ENCODE results near the gene RUFY3. TPM values are rescaled to one million over a fixed set of nuclear protein-coding genes. Genes with fewer than 3 reads are reported as not detected.
"Not testable (repeated sequence)": the region's sequence is repeated elsewhere in the genome, so short reads cannot be mapped to it uniquely, and the experiment has no call there.

RUFY3 gene
- total RNA-seq, 1 donor from 2014 or later = 22.1 TPM

DNA sequence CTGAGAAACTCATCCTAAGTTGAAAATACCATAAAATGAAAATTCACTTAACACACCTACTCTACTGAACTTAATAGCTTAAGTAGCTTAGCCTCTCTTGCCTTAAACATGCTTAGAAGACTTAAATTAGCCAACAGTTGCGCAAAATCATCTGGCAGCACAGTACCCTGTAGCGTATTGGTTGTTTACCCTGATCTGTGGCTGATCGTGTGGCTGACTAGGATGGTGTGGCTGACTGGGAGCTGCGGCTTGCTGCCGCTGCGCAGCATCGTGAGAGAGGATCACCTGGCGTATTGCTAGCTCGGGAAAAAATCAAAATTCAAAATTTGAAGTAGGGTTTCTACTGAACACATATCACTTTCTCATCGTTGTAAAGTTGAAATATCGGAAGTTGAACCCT is 6.3 kb downstream of the RUFY3 start:
- ATAC-seq = no peak
- intact Hi-C loops (cut with micrococcal nuclease) = no loop called here

DNA sequence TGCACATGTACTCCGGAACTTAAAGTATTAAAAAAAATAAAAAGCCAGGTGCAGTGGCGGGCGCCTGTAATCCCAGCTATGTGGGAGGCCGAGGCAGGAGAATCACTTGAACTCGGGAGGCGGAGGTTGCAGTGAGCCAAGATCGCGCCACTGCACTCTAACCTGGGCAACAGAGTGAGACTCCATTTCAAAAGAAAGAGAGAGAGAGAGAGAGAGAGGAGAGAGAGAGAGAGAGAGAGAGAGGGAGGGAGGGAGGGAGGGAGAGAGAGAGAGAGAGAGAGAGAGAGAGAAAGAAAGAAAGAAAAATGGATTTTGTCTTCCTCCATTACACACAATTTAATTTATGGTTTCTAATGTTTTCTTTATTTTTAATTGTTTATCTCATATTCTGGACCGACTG is 11.1 kb downstream of the RUFY3 start:
- ATAC-seq; DNase-seq; intact Hi-C loops (cut with micrococcal nuclease): not testable (repeated sequence)

More for the DNA sequence above, 6.3 kb downstream of the RUFY3 start:
- no peak for DNase-seq

DNA sequence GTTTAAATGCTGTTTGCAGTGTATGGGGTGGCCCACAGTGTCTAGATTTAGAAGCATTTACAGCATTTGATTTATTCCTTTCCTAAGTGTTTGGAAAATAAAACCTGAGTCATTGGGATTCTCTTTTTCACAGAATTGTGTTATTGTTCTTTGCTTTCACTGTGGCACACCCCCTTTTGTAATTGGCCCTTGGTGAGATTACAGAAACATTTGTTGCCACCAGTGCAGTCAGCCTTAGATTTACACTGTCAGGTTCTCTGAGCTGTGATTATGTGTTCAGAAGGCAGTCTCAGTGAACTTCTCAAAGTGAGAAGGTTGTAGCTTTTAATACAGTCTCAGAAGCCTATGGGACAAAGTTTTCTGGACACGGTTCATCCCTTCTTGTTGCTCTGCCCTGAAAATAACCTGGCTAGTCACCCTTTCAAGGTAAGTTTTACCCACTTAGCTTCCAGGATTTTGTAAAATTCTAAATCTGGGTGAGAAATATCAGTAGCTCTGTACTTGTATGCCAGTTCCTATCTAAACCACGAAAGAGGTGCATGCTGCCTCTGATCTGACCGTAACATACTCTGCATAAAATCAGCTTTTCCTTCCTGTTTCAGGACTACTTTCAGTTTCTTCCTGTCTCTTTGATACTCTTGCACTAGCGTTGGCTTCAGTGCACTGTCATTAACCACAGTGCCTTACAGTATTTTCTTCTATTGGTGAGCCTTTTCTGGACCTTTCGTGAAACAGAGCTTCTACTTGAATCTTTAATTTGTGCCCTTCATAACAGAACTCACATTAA is 12.6 kb downstream of the RUFY3 start:
- intact Hi-C loops (cut with micrococcal nuclease) = no loop called here
- DNase-seq (no peak), ATAC-seq (peak; percentile 88)

DNA sequence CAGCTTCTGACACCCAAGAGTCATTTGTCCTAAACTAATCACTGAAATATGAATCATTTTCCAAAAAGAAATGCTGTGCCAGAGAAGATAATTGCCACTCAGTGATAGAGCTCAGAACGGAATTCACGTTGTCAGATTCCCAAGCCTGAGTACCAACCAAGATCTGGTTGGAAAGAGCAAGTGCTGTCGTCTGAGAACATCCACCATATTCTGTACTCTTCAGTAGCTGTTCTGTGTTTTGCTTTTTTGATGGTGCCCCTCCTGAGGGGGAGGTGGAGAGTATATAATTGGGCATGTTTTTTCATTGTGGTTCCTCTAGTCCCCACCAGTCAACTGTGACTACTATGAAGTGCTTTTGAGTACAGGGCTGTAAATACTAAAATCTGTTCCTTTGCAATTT is 13.2 kb downstream of the RUFY3 start:
- DNase-seq (no peak), ATAC-seq (peak; percentile 53)
- intact Hi-C loops (cut with micrococcal nuclease) = no loop called here

DNA sequence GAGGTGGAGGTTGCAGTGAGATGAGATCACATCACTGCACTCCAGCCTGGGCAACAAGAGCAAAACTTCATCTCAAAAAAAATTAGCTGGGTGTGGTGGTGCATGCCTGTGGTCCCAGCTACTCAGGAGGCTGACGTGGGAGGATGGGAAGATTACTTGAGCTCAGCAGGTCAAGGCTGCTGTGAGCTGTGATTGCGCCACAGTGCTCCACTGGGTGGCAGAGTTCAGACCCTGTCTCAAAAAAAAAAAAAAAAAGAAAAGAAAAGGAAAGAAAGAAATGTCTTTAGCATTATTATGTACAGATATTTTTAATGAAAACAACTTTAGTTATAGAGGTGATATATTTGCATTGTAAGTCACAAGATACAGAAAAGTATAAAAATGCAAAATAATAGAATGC is 14.2 kb downstream of the RUFY3 start:
- DNase-seq (peak; percentile 49), ATAC-seq (peak; percentile 61)
- intact Hi-C loops (cut with micrococcal nuclease) = not testable (repeated sequence)

DNA sequence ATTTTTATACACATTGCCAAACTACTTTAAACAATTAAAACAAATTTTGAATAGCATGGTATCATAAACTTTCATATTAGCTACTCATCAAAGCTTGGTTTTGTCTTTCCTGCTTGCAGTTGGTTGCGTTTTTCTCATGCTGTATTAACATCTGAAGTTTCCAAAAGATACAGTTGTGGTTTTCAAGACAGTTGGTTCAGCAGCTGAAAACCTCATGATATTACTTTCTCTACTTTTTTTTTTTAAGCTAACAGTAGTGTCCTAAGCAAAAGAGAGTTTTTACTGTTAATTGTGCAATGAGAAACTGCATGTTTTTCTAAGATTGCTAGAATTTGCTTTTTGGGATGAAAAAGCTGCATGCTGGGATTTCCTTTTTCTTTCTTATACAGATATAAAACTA is 15.2 kb downstream of the RUFY3 start:
- DNase-seq (no peak), ATAC-seq (no peak)
- intact Hi-C loops (cut with micrococcal nuclease) = no loop called here

DNA sequence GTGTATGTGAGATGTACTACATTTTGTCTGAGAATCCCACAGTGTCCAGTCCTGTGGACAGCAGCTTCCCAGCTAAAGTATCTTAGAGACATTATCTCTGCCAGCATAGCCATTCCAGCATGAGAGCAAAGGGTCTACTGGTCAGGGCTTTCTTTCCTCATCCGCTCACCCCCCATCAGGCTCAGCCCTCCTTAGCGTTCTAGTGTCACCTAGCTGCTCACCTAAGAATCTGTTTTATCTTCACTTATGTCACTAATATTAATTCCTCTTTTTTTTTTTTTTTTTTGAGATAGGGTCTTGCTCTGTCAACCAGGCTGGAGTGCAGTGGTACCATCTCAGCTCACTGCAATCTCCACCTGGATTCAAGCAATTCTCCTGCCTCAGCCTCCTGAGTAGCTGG is 15.6 kb downstream of the RUFY3 start:
- DNase-seq = no peak
- ATAC-seq = no peak
- intact Hi-C loops (cut with micrococcal nuclease) = no loop called here

DNA sequence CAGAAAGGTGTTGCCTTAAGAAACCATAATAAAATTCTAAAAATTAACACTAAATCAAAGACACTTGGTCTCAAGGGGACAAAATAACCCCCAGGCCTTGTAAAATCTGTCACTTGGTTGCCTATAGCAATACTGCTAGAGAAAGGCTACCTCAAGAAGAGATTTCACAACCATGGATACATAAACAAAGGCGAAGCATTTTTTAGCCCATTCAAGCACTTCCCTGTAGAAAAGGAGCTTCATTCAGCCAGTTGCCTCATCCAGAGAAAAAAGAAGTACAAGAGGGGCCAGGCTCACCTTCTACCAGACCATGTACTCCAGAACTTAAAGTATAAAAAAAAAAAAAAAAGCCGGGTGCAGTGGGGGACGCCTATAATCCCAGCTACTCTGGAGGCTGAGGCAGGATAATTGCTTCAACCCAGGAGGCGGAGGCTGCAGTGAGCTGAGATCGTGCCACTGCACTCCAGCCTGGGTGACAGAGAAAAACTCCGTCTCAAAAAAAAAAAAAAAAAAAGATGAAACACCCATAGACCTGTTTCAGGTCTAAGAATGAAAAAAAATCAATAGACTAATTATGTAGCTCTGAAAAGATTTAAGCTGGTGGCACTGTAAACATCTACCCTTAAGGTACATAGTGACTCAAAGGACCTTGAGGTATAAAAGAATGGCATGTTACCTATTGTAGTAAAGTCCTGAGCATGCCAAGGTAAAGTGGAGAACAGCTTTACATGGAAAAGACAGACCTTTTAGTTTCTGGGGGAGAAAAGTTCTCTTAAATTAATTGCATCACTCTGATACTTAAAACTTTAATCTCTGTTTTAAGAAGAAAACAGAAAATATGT is 18.0 kb downstream of the RUFY3 start:
- intact Hi-C loops (cut with micrococcal nuclease) = no loop called here
- DNase-seq = no peak
- no peak for ATAC-seq

DNA sequence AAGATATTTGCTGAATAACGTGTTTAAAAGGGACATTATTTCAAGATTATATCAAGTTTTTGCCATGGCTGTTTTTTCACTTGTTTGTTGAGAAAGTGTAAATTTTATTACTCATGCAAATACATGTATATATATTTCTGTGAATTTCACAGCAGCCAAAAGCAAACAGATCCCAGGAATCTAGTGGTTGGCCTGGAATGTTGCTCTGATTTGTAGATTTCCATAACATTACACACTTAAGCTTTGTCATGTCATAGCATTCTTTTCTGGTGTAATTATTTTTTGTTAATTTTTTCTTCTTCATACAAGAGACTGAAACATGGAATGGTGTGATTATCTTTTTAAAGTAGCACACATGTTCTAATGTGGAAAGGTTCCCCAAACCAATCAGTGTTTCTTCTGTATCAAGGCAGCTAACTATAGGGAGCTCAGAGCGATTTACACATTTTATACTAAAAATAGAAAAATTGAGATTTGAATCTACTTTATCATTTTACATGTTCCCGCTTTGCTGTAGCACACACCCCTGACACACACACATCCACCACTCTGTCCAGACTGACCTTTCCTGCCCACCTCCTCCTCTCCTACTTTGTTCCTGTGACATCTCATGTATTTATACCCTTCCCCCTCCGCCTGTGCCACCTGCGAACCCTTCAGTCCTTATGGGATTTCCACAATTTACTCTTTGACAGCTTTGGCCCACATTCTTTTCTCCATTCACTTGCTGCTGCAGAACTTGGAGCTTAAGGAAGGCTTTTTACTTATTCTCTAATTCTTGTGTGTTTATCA is 20.3 kb downstream of the RUFY3 start:
- intact Hi-C loops (cut with micrococcal nuclease) = no loop called here
- ATAC-seq (no peak), DNase-seq (no peak)

DNA sequence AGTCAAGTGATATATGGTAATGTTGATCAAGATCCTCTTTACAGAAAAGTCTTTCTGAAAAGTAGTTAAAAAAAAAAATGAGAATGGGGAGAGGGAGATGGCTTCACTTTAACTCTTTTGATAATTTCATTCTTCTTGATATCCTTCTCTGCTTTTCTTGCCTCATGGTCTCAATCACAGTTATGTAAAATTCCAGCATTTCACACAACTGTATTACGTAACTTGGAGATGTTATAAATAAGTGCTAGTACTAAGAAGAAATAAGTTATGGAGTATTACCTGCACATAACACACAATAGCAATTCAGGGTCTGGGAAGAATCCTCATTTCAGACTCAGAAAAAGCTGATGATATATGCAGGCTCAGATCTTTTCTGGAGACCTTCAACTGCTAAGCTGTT is 22.0 kb downstream of the RUFY3 start:
- DNase-seq (no peak), ATAC-seq (no peak)
- intact Hi-C loops (cut with micrococcal nuclease) = no loop called here

DNA sequence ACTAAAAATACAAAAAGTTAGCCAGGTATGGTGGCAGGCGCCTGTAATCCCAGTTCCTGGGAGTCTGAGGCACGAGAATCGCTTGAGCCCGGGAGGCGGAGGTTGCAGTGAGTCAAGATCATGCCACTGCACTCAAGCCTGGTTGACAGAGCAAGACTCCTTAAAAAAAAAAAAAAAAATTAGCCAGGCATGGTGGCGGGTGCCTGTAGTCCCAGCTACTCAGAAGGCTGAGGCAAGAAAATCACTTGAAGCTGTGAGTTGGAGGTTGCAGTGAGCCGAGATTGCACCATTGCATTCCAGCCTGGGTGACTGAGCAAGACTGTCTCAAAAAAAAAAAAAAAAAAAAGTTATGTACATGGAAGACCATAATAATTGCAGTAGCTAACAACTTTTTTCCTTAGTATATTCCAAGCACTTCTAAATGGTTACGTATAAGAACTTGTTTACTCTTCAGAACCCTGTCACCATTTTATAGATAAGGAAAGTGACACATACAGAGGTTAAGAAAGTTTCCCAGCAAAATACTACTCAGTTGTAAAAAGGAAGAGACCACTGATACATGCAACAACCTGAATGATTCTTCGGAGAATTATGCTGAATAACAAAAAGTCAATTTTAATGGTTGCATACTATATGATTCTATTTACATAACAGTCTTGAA is 24.5 kb downstream of the RUFY3 start:
- DNase-seq = no peak

DNA sequence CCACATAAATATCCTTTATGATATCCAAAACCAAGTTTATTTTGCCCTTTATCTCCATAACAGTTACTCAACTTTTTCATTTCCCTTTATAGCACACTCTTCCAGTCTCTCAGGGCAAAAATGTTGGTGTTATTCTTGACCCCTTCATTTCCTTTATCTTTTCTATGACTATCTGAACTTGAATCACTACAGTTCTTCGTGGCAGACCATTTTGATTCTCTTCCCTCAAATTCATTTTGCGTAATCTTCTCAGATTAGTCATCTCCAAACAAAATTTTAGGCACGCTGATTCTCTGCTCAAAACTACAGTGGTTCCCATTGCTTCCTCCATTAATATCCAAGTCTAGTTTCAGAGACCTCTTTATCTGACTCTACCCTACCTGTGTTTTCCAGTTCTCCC is 26.1 kb downstream of the RUFY3 start:
- intact Hi-C loops (cut with micrococcal nuclease) = no loop called here
- ATAC-seq (no peak), DNase-seq (no peak)

More for the DNA sequence above, 24.5 kb downstream of the RUFY3 start:
- no peak for ATAC-seq
- intact Hi-C loops (cut with micrococcal nuclease) = no loop called here

DNA sequence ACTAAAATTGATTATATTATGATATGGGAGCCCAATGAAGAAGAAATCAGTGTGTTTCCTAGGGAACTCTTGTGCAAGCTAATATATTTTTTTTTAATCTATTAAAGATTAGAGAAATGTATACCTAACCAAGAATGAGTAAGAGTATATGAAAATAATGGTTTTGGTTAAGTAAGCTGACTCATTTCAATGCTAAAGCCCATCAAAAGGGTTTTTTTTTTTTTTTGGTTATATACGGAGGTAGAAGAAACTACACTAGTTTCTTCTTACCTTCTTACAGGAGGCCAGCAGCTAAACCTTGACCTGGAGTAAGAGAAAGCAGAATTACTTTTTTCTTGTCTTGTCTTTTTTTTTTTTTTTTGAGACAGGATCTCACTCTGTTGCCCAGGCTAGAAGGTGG is 27.5 kb downstream of the RUFY3 start:
- intact Hi-C loops (cut with micrococcal nuclease) = no loop called here
- DNase-seq (no peak), ATAC-seq (no peak)

DNA sequence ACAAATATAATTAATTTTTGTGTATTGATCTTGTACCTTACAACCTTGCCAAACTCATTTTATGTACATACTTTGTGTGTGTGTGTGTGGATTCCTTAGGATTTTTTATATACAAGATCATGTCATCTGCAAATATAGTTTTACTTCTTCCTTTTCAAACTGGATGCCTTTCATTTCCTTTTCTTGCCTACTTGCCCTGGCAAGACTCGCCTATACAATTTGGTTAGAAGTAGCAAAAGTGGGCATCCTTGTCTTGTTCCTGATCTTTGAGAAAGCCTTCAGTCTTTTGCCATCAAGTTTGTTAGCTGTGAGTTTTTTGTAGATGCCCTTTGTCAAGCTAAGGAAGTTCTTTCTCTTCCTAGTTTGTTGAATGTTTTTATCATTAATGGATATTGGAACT is 30.5 kb downstream of the RUFY3 start:
- DNase-seq = no peak
- ATAC-seq = no peak
- intact Hi-C loops (cut with micrococcal nuclease) = no loop called here

DNA sequence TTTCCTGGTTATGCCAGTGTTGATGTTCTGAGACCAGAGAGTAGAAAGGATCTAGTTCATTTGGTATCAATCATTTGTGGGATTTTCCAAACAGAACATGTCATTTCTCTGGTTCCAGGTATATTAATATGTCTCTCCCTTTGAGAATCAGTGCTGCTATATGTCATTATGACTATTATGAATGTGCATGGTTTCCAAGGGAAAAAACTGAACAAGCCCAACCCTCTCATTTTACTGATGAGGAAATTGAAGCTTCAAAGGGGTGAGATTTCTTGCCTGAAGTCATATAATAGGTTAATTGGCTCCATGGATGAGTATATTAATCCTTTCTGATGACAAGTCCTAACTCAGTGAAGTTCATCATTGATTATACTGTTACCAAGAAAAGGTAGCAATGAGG is 31.9 kb downstream of the RUFY3 start:
- no peak for ATAC-seq
- intact Hi-C loops (cut with micrococcal nuclease) = no loop called here

DNA sequence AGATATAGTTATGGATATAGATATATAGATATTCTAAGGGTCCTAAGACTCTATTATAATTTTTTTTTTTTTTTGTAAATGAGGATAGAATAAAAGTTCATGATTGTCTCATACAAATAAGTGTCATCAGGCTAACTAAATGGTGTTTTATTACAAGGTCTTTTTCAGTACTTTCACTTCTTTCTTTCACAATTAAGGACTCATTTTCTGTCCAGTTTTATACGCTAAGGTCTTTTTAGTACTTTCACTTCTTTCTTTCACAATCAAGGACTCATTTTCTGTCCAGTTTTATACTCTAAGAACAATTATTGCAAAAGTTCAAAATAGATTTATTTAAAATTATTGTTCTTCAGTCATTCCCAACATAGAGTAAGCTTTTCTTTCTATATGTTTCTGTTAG is 32.7 kb downstream of the RUFY3 start:
- DNase-seq = no peak
- ATAC-seq = no peak
- intact Hi-C loops (cut with micrococcal nuclease) = no loop called here

More for the DNA sequence above, 31.9 kb downstream of the RUFY3 start:
- DNase-seq = no peak

DNA sequence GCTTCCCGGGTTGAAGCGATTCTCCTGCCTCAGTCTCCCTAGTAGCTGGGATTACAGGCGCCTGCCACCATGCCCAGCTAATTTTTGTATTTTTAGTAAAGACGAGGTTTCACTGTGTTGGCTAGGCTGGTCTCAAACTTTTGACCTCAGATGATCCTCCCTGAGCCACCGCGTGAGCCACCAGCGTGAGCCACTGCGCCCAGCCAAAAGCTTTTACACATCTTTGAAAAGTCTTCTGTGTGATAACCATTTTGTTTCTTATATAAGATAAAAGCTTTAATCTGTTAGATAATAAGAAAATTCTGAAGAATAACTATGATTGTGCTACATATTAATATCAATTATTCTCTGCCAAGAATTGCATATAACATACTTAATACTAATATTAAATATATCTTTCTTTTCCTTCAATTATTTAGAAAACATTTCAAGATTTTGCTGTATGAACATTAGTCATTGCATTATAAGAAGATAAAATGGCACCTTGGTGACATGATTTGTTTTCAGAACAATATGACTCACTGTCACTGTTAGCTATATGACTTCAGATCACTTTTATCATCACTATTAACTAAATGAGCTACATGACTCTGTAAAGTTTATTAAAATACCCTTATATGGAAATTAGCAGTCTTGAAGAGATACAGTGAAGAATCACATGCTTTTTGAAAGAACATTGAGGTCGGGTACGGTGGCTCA is 33.4 kb downstream of the RUFY3 start:
- ATAC-seq = no peak

DNA sequence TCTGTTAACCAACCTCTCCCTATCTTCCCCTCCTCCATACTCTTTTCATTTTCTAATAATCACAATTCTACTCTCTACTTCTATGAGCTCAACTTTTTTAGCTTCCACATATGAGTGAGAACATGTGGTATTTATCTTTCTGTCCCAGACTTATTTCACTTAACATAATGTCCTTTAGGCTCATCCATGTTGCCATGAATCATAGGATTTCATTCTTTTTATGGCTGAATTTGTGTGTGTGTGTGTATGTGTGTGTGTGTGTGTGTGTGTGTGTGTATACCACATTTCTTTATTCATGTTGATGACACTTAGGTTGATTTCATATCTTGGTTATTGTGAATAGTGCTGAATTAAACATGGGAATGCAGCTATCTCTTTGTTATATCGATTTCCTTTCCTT is 37.4 kb downstream of the RUFY3 start:
- DNase-seq (no peak), ATAC-seq (no peak)
- intact Hi-C loops (cut with micrococcal nuclease) = no loop called here

More for the DNA sequence above, 33.4 kb downstream of the RUFY3 start:
- intact Hi-C loops (cut with micrococcal nuclease) = no loop called here
- DNase-seq = no peak

DNA sequence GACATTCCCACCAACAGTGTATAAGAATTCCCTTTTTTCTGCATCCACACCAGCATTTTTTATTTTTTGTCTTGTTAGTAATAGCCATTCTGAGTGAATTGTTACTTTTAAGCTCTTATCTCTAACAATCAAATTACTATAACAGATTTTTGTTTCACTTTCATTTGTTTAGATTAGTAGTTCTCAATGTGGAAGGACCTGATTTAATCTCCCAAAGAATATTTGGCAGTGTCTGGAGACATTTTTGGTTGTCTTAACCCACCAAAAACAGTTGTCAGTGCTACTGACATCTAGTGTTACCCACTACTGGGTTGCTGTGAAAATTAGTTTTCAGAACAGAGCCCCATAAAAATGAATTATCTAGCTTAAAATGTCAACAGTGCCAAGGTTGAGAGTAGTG is 37.9 kb downstream of the RUFY3 start:
- intact Hi-C loops (cut with micrococcal nuclease) = no loop called here
- no peak for ATAC-seq
- DNase-seq = no peak

All from left ventricle myocardium superior (tissue), 1 donor.